HG03064 (cell line): ENCODE measurements around the gene NEUROD2.

Experiments used
- ATAC-seq: cut with Tn5 transposase; IDR thresholded peaks from one replicate; pipeline ENCODE4 v1.9.1; 2021; ENCODE audit warnings: low read depth; ENCODE audit not compliant: unreplicated experiment

NEUROD2 gene

DNA sequence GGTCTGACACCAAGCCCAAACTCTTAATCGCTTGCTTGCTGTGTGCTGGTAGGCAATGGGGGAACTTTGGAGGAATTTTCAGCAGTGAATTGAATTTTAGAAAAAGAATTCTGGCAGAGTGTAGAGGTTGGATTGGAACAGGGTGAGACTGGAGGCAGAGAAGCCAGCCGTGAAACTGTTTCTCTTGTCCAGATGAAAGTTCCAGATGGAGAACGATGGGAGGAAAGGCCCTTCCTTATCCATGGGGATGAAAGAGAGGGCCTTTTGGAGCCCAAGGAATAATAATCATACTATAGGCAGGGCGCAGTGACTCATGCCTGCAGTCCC lies 26.0 kb downstream of the NEUROD2 start:
- no peak for ATAC-seq

DNA sequence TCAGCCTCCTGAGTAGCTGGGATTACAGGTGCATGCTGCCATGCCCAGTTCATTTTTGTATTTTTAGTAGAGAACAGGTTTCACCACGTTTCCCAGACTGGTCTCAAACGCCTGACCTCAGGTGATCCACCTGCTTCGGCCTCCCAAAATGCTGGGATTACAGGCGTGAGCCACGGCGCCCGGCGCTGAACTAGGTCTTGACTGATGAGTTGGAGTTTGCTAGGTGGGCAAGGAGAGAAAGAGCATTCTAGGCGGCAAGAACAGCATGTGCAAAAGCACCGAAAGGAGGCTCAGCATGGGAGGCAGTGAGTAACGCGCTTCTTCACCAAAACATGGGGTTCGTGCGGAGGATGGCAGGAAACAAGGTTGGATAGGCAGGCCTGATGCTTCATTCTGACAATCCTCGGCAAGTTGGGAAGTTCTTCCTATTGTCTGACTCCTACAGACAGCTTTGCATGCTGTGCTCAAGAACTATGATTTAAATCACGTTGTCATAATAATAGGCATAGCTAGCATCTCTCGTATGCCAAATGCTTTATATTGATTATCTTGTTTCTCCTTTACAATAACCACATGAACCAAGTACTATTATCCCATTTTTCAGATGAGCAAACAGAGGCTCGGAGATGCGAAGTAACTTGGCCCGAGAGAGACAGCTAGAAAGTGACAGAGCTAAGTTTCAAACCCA lies 26.5 kb downstream of the NEUROD2 start:
- no peak for ATAC-seq

DNA sequence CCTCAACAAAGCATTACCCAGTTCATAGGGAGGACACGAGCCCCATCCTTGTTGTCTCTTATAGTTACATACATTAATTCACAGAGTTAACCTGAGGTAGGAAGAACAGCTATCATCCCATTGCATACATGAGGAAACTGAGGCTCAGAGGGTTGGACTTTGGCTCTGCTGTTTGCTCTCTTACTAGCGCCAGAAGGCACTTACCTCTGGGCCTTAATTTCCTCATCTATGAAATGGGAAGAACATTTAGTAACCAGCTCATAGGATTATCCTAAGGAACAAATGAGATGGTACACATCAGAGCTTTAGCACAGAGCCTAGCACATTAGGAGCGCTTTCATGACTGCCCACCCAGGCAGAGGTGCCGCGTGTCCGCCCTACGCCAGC lies 27.6 kb downstream of the NEUROD2 start:
- ATAC-seq = no peak

DNA sequence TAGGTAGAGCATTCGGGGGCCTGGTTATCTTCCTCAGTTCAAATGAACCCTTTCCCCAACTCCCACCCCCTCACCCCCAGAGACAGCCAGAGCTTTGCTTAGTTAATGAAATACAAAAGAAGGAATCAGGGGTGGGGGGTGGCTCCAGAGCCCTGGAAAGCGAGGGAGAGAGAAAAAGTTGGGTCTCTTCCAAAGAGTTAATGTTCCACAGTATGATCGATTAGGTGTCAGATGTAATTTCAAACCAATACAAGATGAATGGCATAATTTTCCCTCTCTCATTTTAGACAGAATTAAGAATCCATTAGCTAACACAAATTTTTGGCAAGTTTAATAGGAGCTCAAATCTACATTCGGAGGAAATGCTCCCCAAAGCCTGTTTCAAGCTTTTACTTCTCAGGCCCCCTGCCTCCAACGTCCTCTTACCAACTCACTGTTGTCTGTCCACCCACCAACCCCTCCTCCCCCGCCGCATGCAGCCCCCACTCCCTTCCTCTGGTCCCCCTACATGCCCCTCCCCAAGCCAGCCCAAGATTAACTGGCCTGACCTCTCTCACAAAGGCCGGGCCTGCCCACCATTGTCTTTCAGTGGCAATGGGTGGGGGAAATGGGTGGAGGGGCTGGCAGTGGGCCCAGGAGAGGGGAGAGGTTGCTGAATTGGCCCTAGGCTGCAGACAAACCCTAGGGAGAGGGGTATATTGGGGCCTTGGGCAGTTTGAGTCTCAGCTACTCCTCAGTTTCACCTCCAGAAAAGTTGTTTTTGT lies 28.2 kb downstream of the NEUROD2 start:
- no peak for ATAC-seq

DNA sequence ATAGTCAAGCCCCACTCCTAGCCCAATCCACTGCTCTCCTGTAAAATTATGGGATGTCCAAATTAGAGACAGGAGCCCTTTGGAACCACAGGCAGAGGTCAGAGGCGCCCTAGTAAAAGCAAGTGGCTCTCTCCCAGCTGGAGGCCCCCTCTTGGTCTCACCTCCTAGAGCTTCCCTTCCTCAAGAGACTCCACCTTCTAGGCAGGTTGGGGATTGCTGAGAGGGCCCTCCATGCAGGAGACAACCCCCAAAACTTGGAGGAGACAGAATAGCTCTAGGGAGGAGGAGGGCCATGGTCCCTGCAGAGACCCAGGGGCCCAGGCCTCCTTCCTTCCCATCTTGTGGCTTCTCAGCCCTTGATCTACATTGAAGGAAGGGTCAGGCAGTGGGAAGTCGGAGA lies 29.4 kb downstream of the NEUROD2 start:
- no peak for ATAC-seq

DNA sequence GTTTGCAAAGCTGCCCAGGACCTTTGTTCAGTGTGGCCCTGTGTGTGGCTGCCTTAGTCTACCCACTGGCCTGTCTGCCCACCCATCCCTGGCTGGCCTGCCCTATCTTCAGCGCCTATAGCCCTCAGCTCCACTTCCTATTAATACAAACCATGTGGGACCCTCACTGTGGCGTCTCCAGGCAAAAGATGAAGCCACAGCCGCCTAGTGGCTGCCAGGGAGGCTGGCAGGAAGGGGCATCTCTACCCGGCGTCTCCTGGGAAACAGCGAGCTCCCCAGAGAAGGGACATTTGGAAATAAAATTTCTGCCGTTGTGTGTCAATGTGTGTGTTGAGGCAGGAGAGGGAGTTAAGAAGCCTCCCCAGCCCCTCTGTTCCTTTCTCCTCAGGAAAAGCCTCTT lies 31.5 kb downstream of the NEUROD2 start:
- no peak for ATAC-seq

DNA sequence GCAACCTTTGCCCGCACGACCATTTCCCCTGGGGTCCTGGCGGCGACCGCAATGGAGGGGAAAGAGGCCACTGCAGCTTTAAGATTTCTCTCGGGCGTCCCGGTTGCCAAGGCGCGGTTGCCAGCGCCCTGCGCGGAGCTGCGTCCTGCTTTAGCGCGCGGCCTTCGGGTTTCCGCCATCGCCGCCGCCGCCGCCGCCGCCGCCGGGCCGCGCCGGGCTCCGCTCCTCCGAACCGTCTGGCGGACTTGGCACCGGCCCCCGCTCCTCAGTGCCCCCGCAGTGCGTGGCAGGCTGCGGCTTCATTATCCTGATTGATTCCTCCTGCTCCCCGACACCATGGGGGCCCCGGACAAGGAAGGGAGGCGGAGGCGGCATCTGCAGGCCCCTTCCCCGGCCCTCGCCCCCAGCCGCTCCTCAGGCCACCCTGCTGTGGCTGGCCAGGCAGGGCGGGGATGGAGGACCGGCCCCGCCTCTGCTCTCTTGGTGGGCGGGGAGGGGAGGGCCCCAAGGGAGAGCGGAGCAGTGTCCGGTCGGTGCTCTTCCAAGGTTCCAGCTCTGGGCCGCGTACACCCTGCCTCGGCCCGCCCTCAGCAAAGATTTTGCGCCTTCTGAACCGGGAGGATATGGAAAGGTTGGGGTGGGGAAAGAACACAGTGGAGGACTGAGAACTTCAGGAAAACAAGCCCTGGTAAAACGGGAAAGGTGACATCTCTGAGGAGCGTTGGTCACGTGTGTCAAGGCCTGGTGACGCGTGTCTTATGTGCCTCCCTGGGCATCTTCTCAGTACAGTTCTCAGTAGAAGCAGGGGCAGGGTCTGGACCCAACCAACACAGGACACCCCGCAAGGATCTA lies 34.0 kb downstream of the NEUROD2 start:
- no peak for ATAC-seq

DNA sequence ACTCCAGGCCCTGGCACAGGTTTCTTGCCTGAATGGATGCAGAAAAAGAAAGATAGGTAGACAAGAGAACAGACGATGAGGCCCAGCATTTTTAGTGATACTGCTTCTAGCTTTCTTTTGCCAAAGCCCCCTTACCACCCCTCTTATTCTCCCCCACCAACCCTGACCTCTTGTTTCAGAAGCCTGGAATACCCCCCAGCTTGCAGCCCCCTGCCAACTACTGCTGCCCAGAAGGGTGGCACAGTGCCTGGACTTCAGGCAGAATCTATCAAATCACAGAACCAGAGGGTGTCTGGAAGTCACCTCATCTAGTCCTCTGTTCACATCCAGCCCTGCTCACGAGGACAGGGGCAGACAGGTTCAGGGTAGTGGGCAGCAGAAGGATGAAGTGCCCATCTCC lies 35.6 kb downstream of the NEUROD2 start:
- no peak for ATAC-seq

DNA sequence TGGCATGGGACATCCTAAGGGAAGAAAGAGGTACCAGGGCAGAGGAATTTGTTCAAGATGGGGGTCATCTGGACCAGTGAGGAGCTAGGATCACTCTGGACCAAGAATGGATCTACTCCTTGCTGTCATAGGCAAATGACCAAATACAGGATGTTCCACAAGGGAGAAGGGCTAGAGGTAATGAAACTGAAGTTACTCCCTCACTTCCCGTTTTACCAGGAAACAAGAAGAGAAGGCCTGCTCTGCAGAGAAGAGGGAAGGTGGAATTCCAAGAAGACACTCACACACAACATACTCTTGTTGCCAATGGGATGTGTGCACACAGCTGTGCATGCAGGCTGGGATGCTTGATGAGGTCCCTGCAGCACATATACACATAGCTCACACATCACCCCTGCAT lies 38.6 kb downstream of the NEUROD2 start:
- no peak for ATAC-seq

DNA sequence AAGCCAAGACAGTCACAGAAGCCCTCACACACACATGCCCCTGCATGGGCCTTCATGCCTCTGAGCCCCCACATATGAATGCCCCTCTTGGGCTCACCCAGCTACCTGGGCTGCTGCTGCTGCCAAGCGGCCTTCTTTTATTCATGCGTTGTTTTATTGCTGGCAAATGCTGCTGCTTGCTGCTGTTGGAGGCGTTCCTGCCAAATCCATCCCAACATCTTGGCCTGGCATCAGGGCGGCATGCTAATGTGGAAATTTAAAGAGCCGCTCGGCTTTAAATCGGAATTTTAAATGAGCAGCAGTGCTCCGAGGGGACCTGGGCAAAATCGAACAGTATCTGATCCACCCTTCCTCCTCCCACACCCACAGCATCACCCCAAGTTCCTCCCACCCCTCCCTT lies 39.0 kb downstream of the NEUROD2 start:
- no peak for ATAC-seq

DNA sequence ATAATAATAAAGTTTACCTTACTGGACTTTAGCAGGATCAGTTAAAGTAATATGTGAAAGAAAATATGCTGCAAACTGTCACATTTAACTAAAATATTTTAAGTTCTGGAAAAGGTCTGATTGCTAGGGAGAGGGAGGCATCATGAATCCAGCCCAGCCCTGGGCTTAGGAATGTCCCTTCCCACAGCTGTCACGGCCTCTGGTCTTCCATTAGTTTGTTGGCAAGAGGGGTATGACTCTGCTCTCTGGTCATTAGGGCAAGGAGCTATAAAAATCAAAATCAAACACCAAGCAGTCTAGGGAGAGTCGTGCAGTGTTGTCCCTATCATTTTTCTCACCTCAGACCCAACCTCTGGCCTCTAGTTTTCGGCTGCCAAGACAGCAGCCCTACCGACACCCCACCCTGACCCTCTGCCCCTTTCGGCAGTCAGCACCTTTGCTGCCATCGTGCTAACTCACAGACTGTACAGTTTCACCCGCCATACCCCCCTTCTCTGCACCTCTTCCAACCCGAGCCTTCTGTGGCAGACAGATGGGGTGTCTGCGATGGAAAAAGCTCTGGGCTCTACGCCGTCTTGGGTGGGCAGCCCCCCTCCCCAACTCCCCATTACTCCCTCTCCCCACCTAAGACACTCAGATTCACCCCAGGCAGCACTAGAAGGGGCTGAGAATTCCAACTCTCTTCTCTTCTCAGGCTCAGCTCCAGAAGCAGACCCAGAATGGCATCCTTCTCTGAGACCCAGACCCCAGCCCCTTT lies 41.4 kb downstream of the NEUROD2 start:
- ATAC-seq = no peak

DNA sequence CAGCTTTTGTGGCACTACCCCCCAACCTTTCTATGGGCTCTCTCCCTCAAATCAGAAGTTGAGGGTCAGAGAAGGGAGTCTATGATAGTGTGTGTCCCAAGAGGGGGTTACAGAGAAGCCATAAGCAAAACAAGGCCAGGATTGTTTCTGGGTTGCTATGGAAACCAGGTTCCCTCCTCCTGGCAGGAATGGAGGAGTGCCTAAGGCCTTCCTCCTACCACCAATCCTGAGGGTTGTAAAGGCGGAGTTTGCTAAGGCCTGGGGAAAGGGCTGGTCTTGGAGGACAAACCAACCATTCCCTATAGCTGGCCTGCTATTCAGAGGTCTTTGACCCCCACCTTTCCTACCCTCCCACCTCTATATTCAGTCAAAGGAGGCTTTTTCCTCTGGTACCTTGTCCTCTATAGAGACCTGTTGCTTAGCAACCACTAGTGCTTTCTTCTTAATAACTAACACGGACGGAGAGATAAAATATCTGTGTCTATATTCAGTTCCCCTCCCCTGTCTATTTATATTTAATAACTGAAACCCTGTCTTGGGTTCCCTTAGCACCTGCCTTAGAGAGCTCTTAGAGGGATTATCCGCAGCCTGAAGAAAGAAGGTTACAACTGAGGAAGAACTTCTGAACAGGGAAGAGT lies 43.4 kb downstream of the NEUROD2 start:
- no peak for ATAC-seq

DNA sequence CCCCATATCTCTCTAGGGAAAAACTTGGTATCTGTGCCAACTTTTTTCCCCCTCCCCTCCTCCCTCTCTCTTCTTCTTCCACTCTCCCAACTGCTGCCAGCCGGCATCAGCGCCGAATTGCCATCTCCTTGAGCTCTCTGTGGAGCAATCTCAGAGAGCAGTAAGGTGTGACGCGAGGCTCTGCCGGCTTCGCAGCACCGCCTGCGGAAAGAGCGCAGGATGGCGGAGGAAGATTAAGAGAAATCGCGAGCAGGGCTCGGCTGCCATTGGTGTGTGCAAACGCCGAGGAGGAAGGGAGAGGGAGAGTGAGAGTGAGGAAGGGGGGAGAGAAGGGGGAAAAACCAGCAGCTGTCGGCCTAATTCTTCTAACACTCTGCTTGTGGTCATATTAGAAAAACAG lies 44.2 kb downstream of the NEUROD2 start:
- ATAC-seq = no peak

DNA sequence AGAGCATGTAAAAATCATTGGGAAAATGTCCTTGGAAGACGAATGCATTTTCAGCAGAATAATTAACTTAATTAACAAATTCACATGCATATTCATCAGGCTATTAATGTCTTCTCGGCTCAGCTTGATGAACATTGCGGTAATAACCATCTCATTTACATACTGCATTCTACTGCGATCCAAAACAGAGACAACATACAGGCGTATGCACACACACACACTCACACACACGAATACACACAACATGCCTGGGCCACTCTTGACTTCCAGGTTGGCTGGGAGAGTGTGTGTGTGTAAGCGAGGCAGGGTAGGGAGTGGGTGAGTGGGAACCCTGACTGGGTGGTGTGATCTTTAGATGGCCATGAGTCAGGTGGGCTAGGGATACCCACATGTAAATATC lies 44.7 kb downstream of the NEUROD2 start:
- ATAC-seq = no peak

DNA sequence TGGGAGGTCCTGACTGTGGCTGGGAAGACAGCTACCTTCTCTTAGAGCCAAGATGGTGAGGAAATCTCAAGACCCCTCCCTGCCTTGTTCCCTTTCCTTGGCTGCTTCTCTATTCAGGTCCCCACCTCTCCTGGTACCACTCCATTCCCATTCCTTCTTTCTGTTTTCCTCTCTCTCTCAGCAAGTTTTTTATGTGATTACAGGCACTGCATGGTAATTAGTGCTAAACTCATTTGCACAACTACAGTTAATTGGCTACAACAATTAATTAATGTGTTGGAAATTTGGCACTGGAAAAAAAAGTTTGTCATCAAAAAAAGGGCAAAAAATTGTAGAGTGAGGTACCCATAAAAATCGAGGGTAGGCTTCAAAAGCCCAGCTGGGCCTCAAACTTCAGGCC lies 45.3 kb downstream of the NEUROD2 start:
- ATAC-seq = no peak

DNA sequence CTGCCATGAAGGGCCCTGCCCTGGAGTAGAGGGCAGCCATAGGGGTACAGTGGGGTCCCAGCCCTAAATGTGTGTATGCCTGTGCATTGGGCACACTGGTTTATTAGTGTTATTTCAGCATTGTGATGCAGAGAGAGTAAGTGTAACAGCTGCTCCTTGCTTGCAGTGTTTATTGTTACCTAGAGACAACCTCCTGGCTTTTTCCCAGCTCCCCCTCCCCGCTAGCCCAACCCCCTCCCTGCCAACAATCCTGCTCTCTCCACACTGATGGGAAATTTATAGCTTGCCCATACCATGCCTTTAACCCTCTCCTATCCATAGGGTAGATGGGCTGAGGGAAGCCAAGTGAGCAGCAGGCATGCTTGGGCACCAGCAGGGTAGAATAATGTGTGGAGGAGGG lies 51.3 kb downstream of the NEUROD2 start:
- ATAC-seq = no peak

DNA sequence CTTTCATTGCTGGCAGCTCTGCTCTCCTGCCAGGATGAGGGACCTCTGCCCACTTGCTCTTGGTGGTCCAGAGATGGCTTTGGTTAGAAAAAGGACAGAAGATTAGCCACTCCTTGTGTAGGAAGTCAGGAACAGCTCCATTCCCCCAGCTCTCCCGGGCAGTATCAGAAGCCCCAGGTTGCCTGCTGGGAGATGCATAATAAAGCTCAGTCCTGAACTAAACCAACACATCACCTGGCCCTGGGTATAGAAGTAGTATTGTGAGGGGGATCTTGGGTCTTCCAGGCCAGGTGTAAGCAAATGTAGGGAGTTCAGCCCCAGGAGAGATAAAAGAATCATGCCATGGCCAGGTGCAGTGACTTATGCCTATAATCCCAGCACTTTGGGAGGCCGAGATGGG lies 52.4 kb downstream of the NEUROD2 start:
- no peak for ATAC-seq
